GM23338 (cell line): Measurements from ENCODE around the gene FNDC3A. TPM values are rescaled to one million over a fixed set of nuclear protein-coding genes. Genes with fewer than 3 reads are reported as not detected.

Source experiments
- ATAC-seq: fragments of 200-7000 bp; cut with Tn5 transposase; 3 replicates; pipeline ENCODE4 v1.9.1; 2020
- DNase-seq: peaks from one replicate; pipeline ENCODE4 v3.0.0-alpha.2; 2015; ENCODE audit warnings: low spot score
- H2AFZ ChIP-seq: fragments of 200-600 bp; sonication (generic); 2 replicates; pipeline ENCODE4 v1.8.0; 2016; ENCODE audit warnings: antibody characterized with exemption, mild to moderate bottlenecking, moderate library complexity
- H3F3A ChIP-seq: fragments of 200-600 bp; sonication (generic); replicated peaks from 2 replicates; pipeline ENCODE4 v1.8.0; 2017; ENCODE audit warnings: antibody characterized with exemption, mixed run types, low read depth
- H3K27ac ChIP-seq: fragments of 200-600 bp; sonication (generic); 2 replicates; pipeline ENCODE4 v1.6.1; 2016; ENCODE audit warnings: low read depth
- H3K27me3 ChIP-seq: fragments of 200-600 bp; sonication (generic); 2 replicates; pipeline ENCODE4 v1.8.0; 2016; ENCODE audit warnings: mild to moderate bottlenecking, mixed run types, moderate library complexity; ENCODE audit not compliant: insufficient read depth
- H3K36me3 ChIP-seq: fragments of 200-600 bp; sonication (generic); 2 replicates; pipeline ENCODE4 v1.8.0; 2016; ENCODE audit warnings: mild to moderate bottlenecking; ENCODE audit not compliant: insufficient read depth
- H3K4me1 ChIP-seq: fragments of 200-600 bp; sonication (generic); 2 replicates; pipeline ENCODE4 v1.8.0; 2016; ENCODE audit warnings: mild to moderate bottlenecking, moderate library complexity; ENCODE audit not compliant: insufficient read depth
- H3K4me2 ChIP-seq: fragments of 200-600 bp; sonication (generic); 2 replicates; pipeline ENCODE4 v1.7.1; 2017; ENCODE audit warnings: mixed run types
- H3K4me3 ChIP-seq: fragments of 200-600 bp; sonication (generic); 2 replicates; pipeline ENCODE4 v1.6.1; 2016; ENCODE audit warnings: mixed run types
- H3K79me2 ChIP-seq: fragments of 200-600 bp; sonication (generic); replicated peaks from 2 replicates; pipeline ENCODE4 v1.8.0; 2017; ENCODE audit warnings: mild to moderate bottlenecking; ENCODE audit not compliant: insufficient read depth
- H3K9me2 ChIP-seq: fragments of 200-600 bp; sonication (generic); 2 replicates; pipeline ENCODE4 v1.8.0; 2017; ENCODE audit not compliant: insufficient read depth
- H4K20me1 ChIP-seq: fragments of 200-600 bp; sonication (generic); replicated peaks from 2 replicates; pipeline ENCODE4 v1.8.0; 2017; ENCODE audit warnings: mild to moderate bottlenecking; ENCODE audit not compliant: insufficient read depth
- H3K27ac Mint-ChIP-seq: 2 replicates; pipeline ENCODE4 v1.8.0; 2020; ENCODE audit warnings: inconsistent platforms, mild to moderate bottlenecking, moderate library complexity, mixed read lengths
- H3K27me3 Mint-ChIP-seq: 3 replicates; pipeline ENCODE4 v1.8.0; 2022; ENCODE audit warnings: low read depth, mild to moderate bottlenecking, moderate library complexity, mixed read lengths, inconsistent platforms; ENCODE audit not compliant: insufficient read depth, poor library complexity
- H3K36me3 Mint-ChIP-seq: 3 replicates; pipeline ENCODE4 v1.8.0; 2021; ENCODE audit warnings: low read depth, mild to moderate bottlenecking, inconsistent platforms, moderate library complexity, mixed read lengths
- H3K4me1 Mint-ChIP-seq: 3 replicates; pipeline ENCODE4 v1.8.0; 2020; ENCODE audit warnings: mild to moderate bottlenecking, inconsistent platforms, mixed read lengths
- H3K4me3 Mint-ChIP-seq: 3 replicates; pipeline ENCODE4 v1.8.0; 2021; ENCODE audit warnings: moderate library complexity, mild to moderate bottlenecking, inconsistent platforms, mixed read lengths
- H3K9me3 Mint-ChIP-seq: 3 replicates; pipeline ENCODE4 v1.8.0; 2020; ENCODE audit warnings: moderate library complexity, mild to moderate bottlenecking, inconsistent platforms, mixed read lengths
- CREB1 ChIP-seq: fragments of 250-450 bp; sonication (Bioruptor Pico); IDR thresholded peaks from 2 replicates; pipeline ENCODE4 v1.5.0; 2020; ENCODE audit warnings: low read depth, mild to moderate bottlenecking, moderate library complexity
- CTCF ChIP-seq, 2 experiments: fragments of 200-600 bp in 1 of 2; sonication (generic) in 1 of 2; conservative IDR thresholded peaks; 2 replicates each; pipeline versions ENCODE4 v1.5.1 to v1.6.1; 2016 to 2017; ENCODE audit warnings: antibody characterized with exemption in 2 of 2, low read depth in 2 of 2, mild to moderate bottlenecking in 2 of 2, moderate library complexity in 1 of 2
- ETS1 ChIP-seq: IDR thresholded peaks from 2 replicates; pipeline ENCODE4 v1.6.1; 2016; ENCODE audit warnings: antibody characterized with exemption
- EZH2 ChIP-seq: fragments of 200-600 bp; sonication (generic); IDR thresholded peaks from one replicate; pipeline ENCODE4 v1.8.0; 2017; ENCODE audit warnings: antibody characterized with exemption, mild to moderate bottlenecking, low read depth; ENCODE audit not compliant: unreplicated experiment
- EZH2phosphoT487 ChIP-seq: fragments of 200-600 bp; sonication (generic); IDR thresholded peaks from one replicate; pipeline ENCODE4 v1.8.1; 2018; ENCODE audit warnings: antibody characterized with exemption; ENCODE audit not compliant: unreplicated experiment
- NANOG ChIP-seq: IDR thresholded peaks from 2 replicates; pipeline ENCODE4 v1.6.1; 2016; ENCODE audit warnings: antibody characterized with exemption, borderline replicate concordance
- ZNF114 ChIP-seq: fragments of 250-450 bp; sonication (Bioruptor Pico); IDR thresholded peaks from 2 replicates; pipeline ENCODE4 v1.5.0; 2020; ENCODE audit warnings: mild to moderate bottlenecking, moderate library complexity
- ZNF331 ChIP-seq: fragments of 250-450 bp; sonication (Bioruptor Pico); IDR thresholded peaks from 2 replicates; pipeline ENCODE4 v1.5.0; 2020; ENCODE audit warnings: low read depth, mild to moderate bottlenecking, moderate library complexity
- ZNF462 ChIP-seq: fragments of 250-450 bp; sonication (Bioruptor Pico); IDR thresholded peaks from 2 replicates; pipeline ENCODE4 v1.5.0; 2020; ENCODE audit warnings: mild to moderate bottlenecking, moderate library complexity
- polyA plus RNA-seq: library from polyadenylated mRNA; unstranded; fragments of >200 nt; fragmentation: Nextera tagmentation; extraction: Ambion mirVana; gene quantifications from 2 replicates; pipeline ENCODE4 v1.2.1, GENCODE V29; 2016
- total RNA-seq: library from RNA; depleted of rRNA; stranded (reverse); fragments of >200 nt; shearing (Covaris generic); gene quantifications from 2 replicates; pipeline ENCODE4 v1.2.3, GENCODE V29; 2014

Gene FNDC3A
- total and polyA plus RNA-seq, 2 experiments from 2014 or later: 10.3 to 31.1 TPM

GRCh38 chr13:48961379-48961778 is 14.3 kb upstream of the FNDC3A start (continued):
- TF ChIP-seq ETS1: no peak
- no peak for TF ChIP-seq CREB1
- TF ChIP-seq CTCF (conservative IDR thresholded peaks at IDR 0.05; ENCODE audit: low read depth in 2 of 2): no peak

- H3K9me3 Mint-ChIP-seq: no peaks in the 10 kb centered on the region
- Histone ChIP-seq H3K4me2 (no peak overlapping the region), H3F3A (no peaks in the 10 kb centered on the region), H3K9me2 (no peaks in the 10 kb centered on the region), H2AFZ (no peak overlapping the region), H4K20me1 (no peaks in the 10 kb centered on the region), H3K4me3 (no peak overlapping the region), H3K27ac (no peak overlapping the region), H3K36me3 (no peaks in the 10 kb centered on the region), H3K79me2 (no peaks in the 10 kb centered on the region), H3K4me1 (no peaks in the 10 kb centered on the region), H3K27me3 (no peaks in the 10 kb centered on the region)
- H3K4me3 Mint-ChIP-seq: no peak overlapping the region
- H3K36me3 Mint-ChIP-seq: no peaks in the 10 kb centered on the region
- ATAC-seq (no peak), DNase-seq (no peak)
- H3K27ac Mint-ChIP-seq: no peak overlapping the region
- peaks cover 6% of the 10 kb centered on the region; the same call in 2 of the 3 replicates for H3K4me1 Mint-ChIP-seq
- H3K27me3 Mint-ChIP-seq: no peaks in the 10 kb centered on the region
- no peak for TF ChIP-seq ZNF331 (CRISPR knock-in tag)
These were observed 13.4 kb upstream of the FNDC3A start for GRCh38 chr13:48962281-48962680.

- no peaks in the 10 kb centered on the region for H3K9me2 ChIP-seq
- no peak overlapping the region for H3K27ac Mint-ChIP-seq
- no peaks in the 10 kb centered on the region; the same call in 1 of the 3 replicates for H3K4me1 Mint-ChIP-seq
- no peaks in the 10 kb centered on the region for H3K36me3 ChIP-seq
- no peak overlapping the region for H3K4me3 Mint-ChIP-seq
- no peaks in the 10 kb centered on the region for H3K79me2 ChIP-seq
- H3K9me3 Mint-ChIP-seq: no peaks in the 10 kb centered on the region
- no peak overlapping the region for H2AFZ ChIP-seq
- no peak overlapping the region for H3K27ac ChIP-seq
- no peaks in the 10 kb centered on the region for H3K36me3 Mint-ChIP-seq
- H4K20me1 ChIP-seq: no peaks in the 10 kb centered on the region
- no peak overlapping the region for H3K4me3 ChIP-seq
- ATAC-seq: no peak
- no peaks in the 10 kb centered on the region for H3K27me3 ChIP-seq
- DNase-seq: no peak
- H3K27me3 Mint-ChIP-seq: no peaks in the 10 kb centered on the region
- no peak overlapping the region for H3K4me2 ChIP-seq
- H3K4me1 ChIP-seq: no peaks in the 10 kb centered on the region
- H3F3A ChIP-seq: no peaks in the 10 kb centered on the region
- TF ChIP-seq ZNF114 (CRISPR knock-in tag) (no peak), CTCF (conservative IDR thresholded peaks at IDR 0.05; ENCODE audit: low read depth in 2 of 2) (no peak), EZH2phosphoT487 (no peak), NANOG (no peak), ZNF462 (CRISPR knock-in tag) (no peak), EZH2 (no peak)
These were observed 10.0 kb upstream of the FNDC3A start for GRCh38 chr13:48965736-48966135.
